Epithelial cell of proximal tubule (primary cell): ENCODE measurements around the gene SEPTIN10. TPM values are rescaled to one million over a fixed set of nuclear protein-coding genes. Genes with fewer than 3 reads are reported as not detected.

ENCODE experiments used
- DNase-seq: peaks from one replicate; pipeline ENCODE4 v3.0.0-alpha.2; 2011; ENCODE audit warnings: low read depth
- H3K4me3 ChIP-seq: 2 replicates; pipeline ENCODE4 v1.5.1; 2011; ENCODE audit warnings: low read depth, mild to moderate bottlenecking, low read length
- CTCF ChIP-seq: conservative IDR thresholded peaks from 2 replicates; pipeline ENCODE4 v1.5.1; 2012; ENCODE audit warnings: low read depth, mild to moderate bottlenecking, low read length
- total RNA-seq: library from RNA; depleted of rRNA; stranded (reverse); fragments of >200 nt; gene quantifications from 2 replicates; pipeline ENCODE4 v1.2.3, GENCODE V29; 2015

Gene SEPTIN10
- total RNA-seq, 1 donor from 2014 or later: 80.6 TPM

GRCh38 chr2:109619032-109619615 is 5.4 kb upstream of the SEPTIN10 start:
- DNase-seq: no peak
- TF ChIP-seq CTCF: no peak

DNA sequence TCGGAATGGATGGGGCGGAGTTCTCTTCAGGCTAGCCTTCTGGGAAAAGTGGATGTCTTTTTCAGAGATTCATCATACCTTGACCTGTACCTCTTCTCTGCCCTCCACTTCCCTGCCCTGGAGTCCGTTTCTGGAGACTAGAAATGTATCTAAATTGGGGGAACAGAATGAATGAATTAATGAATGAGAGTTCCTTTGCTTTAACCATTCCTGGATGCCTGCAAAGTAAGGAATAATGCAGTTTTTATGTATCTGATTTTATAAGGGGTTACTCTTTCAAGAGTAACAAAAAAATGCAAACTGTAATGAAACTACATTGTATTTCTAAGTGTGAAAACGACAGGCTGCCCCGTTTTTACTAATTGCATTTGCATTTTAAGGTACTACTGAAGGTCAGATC is 2.4 kb upstream of the SEPTIN10 start:
- H3K4me3 ChIP-seq: peak overlapping the region; percentile 72
- TF ChIP-seq CTCF: no peak
- no peak for DNase-seq

More at GRCh38 chr2:109619032-109619615, 5.4 kb upstream of the SEPTIN10 start:
- H3K4me3 ChIP-seq: no peak overlapping the region

GRCh38 chr2:109615637-109616144 is 1.9 kb upstream of the SEPTIN10 start:
- TF ChIP-seq CTCF: peak; percentile 35
- peak overlapping the region; percentile 72 for H3K4me3 ChIP-seq
- DNase-seq: no peak

DNA sequence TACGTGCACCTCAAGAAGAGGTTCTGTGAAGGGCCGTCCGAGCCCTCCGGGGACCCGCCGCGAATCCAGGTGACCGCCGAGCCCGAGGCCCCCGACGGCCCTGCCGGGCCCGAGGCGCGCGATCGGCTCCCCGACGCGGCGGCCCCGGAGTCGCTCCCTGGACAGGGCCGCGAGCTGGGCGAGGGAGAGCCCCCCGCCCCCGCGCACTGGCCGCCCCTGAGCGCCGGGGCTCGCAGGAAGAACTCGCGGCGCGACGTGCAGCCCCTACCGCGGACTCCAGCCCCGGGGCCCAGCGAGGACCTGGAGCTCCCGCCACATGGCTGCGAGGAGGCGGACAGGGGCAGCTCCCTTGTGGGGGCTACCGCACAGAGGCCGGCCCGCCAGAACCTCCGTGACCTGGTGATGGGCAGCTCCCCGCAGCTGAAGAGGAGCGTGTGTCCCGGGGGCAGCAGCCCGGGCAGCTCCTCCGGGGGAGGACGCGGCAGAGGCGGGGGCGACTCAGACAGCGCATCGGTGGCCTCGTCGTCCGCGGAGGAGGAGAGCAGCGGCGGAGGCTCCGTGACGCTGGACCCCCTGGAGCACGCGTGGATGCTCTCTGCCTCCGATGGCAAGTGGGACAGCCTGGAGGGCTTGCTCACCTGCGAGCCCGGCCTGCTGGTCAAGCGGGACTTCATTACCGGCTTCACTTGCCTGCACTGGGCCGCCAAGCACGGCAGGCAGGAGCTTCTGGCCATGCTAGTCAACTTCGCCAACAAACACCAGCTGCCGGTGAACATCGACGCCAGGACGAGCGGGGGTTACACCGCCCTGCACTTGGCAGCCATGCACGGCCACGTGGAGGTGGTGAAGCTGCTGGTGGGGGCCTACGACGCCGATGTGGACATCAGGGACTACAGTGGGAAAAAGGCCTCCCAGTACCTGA is 1.2 kb upstream of the SEPTIN10 start:
- peak overlapping the region; percentile 72 for H3K4me3 ChIP-seq
- DNase-seq: no peak
- no peak for TF ChIP-seq CTCF

DNA sequence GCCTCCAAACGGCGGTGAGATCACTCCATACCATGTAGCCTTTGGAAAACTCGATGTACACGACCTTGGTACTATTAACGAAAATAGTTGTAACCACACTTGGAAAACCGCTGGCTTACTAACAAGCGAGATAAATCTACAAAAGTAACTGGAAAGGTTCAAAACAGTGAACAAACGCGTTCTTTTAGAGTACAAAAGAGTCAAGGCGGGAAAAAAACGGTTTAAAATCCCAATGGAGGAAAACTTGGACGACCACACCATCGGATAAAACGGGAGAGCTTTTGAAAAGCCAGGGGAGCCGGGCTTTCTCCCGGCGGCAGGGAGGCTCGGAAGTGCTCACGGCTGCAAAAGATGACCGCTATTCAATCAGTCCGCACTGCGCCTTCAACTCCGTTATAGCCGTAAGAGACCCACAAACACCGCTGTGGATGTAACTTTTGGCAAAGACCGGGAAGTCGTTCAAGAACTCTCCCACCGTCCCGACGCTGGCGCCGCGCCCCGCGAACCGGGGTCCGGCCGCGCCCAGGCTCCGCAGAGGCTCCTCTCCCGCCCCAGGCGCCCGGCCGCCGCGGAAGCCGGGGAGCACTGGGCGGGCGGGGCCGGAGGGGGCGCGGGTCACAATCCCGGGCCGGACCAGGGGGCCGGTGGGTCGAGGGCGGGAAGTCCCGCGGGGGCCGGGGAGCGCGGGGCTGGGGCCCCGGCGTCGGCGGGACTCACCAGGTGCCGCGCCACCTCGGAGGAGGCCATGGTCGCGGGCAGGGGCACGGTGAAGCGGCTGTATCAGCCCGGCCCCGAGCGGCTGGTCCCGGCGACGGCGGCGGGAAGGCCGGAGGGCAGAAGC is 465 bp downstream of the SEPTIN10 start:
- no peak for DNase-seq
- TF ChIP-seq CTCF: no peak
- peak overlapping the region; percentile 83 for H3K4me3 ChIP-seq

DNA sequence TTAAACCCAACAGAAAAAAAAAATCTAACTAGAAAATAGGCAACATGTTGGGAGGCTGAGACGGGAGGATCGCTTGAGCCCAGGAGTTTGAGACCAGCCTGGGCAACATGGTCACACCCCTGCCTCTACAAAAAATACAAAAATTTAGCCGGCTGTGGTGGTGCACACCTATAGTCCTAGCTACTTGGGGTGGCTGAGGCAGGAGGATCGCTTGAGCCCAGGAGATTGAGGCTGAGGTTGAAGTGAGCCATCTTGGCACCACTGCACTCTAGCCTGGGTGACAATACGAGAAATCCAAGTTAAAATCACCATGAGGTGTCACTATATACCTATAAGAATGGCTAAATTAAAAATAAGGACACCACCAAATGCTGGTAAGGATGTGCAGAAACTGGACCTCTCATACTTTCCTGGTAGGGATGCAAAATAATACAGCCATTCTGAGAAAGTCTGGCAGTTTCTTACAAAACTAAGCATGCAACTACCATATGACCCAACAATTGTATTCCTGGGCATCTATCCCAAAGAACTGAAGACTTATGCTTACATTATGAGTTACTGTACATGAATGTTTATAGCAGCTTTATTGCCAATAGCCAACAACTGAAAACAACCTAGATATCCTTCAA is 2.2 kb downstream of the SEPTIN10 start:
- peak overlapping the region; percentile 83 for H3K4me3 ChIP-seq
- no peak for DNase-seq
- no peak for TF ChIP-seq CTCF
